ENCODE measurements around the gene LCE2A. TPM values are rescaled to one million over a fixed set of nuclear protein-coding genes. Genes with fewer than 3 reads are reported as not detected.

Gene LCE2A
- total and polyA plus RNA-seq, 10 donors = not detected

DNA sequence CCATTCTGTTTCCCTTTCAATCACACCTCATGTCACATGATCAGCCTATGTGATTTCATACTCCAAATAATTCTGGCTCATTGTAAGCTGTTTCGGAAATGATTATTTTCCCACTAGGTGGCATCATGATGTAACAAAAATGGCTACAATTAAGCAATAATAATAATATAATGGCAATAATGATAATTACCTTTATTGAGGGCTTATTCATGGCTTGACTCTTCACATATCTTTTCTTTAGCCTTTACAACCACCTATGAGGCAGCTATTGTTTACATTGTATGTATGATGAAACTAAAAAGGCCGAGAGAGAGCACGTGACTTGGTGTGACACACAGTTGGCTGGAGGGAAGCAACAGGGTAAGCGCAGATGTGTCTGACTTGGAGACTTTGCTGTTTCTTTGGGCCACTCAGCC, 47.2 kb downstream of the LCE2A start:
- H3K9me3 ChIP-seq = no peaks in the 10 kb centered on the region
- TF ChIP-seq, protein P1, sequence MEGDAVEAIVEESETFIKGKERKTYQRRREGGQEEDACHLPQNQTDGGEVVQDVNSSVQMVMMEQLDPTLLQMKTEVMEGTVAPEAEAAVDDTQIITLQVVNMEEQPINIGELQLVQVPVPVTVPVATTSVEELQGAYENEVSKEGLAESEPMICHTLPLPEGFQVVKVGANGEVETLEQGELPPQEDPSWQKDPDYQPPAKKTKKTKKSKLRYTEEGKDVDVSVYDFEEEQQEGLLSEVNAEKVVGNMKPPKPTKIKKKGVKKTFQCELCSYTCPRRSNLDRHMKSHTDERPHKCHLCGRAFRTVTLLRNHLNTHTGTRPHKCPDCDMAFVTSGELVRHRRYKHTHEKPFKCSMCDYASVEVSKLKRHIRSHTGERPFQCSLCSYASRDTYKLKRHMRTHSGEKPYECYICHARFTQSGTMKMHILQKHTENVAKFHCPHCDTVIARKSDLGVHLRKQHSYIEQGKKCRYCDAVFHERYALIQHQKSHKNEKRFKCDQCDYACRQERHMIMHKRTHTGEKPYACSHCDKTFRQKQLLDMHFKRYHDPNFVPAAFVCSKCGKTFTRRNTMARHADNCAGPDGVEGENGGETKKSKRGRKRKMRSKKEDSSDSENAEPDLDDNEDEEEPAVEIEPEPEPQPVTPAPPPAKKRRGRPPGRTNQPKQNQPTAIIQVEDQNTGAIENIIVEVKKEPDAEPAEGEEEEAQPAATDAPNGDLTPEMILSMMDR (IDR thresholded peaks at IDR 0.05 in 8 of 11, conservative IDR thresholded peaks at IDR 0.05 in 3 of 11) = no peak
- TF ChIP-seq POLR2AphosphoS5 (IDR thresholded peaks at IDR 0.05) = no peak
- no peak for TF ChIP-seq POLR2A (IDR thresholded peaks at IDR 0.05)

DNA sequence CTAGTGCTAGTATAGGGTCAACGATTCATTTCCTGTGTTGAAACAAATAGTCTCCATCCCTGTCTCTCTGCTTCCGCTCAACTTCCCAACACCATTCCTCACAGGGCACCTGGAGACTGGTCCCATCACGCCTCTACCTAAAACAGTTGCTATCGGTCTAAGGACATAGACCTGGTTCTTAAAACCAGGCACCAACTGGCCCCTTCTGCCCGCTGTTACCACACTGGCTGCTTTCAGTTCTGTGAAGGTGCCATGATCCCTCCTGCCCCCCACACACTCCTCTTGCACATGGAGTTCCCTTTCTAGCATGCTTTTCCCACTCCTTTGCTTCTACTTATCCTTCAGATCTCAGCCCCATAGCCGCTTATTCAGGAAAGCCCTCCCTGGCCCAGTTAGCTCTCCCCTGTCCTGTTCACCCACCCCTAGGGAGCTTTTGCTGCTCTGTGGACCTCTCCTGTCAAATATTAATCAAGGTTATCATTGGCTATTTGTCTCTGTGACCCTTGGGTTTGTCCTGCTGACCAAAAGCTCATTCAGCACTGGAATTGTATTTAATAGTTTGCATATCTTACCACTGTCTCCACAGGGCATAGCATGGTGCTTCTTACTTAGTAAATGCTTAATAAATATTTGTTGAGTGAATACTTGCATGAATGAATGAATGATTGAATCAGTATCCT, 47.8 kb downstream of the LCE2A start:
- DNase-seq = no peak
- 65 to 77% (median 76%) methylated on average over 6 of the region's 6 CpGs for WGBS, 5 donors
- Histone ChIP-seq H3K4me3 (no peak overlapping the region), H3K9me3 (no peaks in the 10 kb centered on the region), H3K36me3 (no peaks in the 10 kb centered on the region), H3K27me3 (replicated peaks in 1 of 7) (peaks cover 0 to 58% (median 3%) of the 10 kb centered on the region in 7 donors), H3K27ac (no peak overlapping the region), H3K4me1 (no peaks in the 10 kb centered on the region)
- intact Hi-C loops (cut with DNase I; ENCODE audit: low total_unique reads) = no loop called here
- TF ChIP-seq, protein P1 (IDR thresholded peaks at IDR 0.05 in 8 of 11, conservative IDR thresholded peaks at IDR 0.05 in 3 of 11) = no peak
- TF ChIP-seq POLR2AphosphoS5 (IDR thresholded peaks at IDR 0.05) (no peak), POLR2A (IDR thresholded peaks at IDR 0.05) (no peak)

More for the DNA sequence above, 47.2 kb downstream of the LCE2A start:
- Histone ChIP-seq H3K36me3 (no peaks in the 10 kb centered on the region), H3K27me3 (replicated peaks in 1 of 7) (peaks cover 0 to 52% (median 3%) of the 10 kb centered on the region in 7 donors), H3K4me3 (no peak overlapping the region), H3K27ac (no peak overlapping the region), H3K4me1 (no peaks in the 10 kb centered on the region)
- DNase-seq = no peak
- WGBS, 5 donors = 60 to 76% (median 67%) methylated on average over 4 of the region's 4 CpGs
- intact Hi-C loops (cut with DNase I; ENCODE audit: low total_unique reads) = no loop called here

DNA sequence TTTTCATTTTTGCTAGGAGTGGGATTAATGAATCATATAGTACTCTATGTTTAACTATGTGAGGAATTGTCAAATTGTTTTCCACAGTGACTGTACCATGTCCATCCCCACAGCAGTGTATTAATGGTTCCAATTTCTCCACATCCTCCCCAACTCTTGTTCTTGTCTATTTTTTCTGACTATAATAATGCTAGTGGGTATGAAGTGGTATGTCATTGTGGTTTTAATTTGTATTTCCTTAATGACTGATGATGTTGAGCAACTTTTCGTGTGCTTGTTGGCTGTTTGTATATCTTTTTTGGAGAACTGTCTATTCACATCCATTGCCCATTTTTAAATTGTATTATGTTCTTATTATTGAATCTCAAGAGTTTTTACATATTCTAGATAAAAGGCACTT, 49.7 kb downstream of the LCE2A start:
- no peak overlapping the region for H3K4me3 ChIP-seq
- H3K36me3 ChIP-seq = no peaks in the 10 kb centered on the region
- no peaks in the 10 kb centered on the region for H3K9me3 ChIP-seq
- TF ChIP-seq POLR2A (IDR thresholded peaks at IDR 0.05) = no peak
- TF ChIP-seq POLR2AphosphoS5 (IDR thresholded peaks at IDR 0.05) = no peak
- TF ChIP-seq, protein P1 (IDR thresholded peaks at IDR 0.05 in 8 of 11, conservative IDR thresholded peaks at IDR 0.05 in 3 of 11) = no peak
- H3K27ac ChIP-seq = no peak overlapping the region
- intact Hi-C loops (cut with DNase I; ENCODE audit: low total_unique reads) = no loop called here
- no peaks in the 10 kb centered on the region for H3K4me1 ChIP-seq
- no peak for DNase-seq
- H3K27me3 ChIP-seq (replicated peaks in 1 of 7) = peaks cover 0 to 61% (median 3%) of the 10 kb centered on the region in 7 donors
- 3 to 33% (median 19%) methylated on average over 1 of the region's 1 CpG for WGBS, 5 donors

Other genes starting within 250 kb of the LCE2A start
- not detected for gene LCE5A, start 187.5 kb upstream of the LCE2A start, total RNA-seq
- gene LCE5A, start 187.5 kb upstream of the LCE2A start, polyA plus RNA-seq = not detected
- not detected for gene CRCT1, start 183.9 kb upstream of the LCE2A start, total RNA-seq
- under 1 TPM in 1 of 3 donors, not detected in 2; 0.99 TPM for gene CRCT1, start 183.9 kb upstream of the LCE2A start, polyA plus RNA-seq
- not detected for gene LCE3E, start 131.6 kb upstream of the LCE2A start, total RNA-seq
- not detected for gene LCE3E, start 131.6 kb upstream of the LCE2A start, polyA plus RNA-seq
- gene LCE3D, start 117.8 kb upstream of the LCE2A start, total RNA-seq = not detected
- under 1 TPM in 1 of 3 donors, not detected in 2; 0.32 TPM for gene LCE3D, start 117.8 kb upstream of the LCE2A start, polyA plus RNA-seq
- gene LCE3C, start 98.1 kb upstream of the LCE2A start, total RNA-seq = not detected
- not detected for gene LCE3C, start 98.1 kb upstream of the LCE2A start, polyA plus RNA-seq
- gene LCE3B, start 84.5 kb upstream of the LCE2A start, total RNA-seq = not detected
- not detected for gene LCE3B, start 84.5 kb upstream of the LCE2A start, polyA plus RNA-seq
- not detected for gene LCE3A, start 75.2 kb upstream of the LCE2A start, total RNA-seq
- gene LCE3A, start 75.2 kb upstream of the LCE2A start, polyA plus RNA-seq = not detected
- gene LCE2D, start 35.0 kb upstream of the LCE2A start, total RNA-seq = not detected
- not detected for gene LCE2D, start 35.0 kb upstream of the LCE2A start, polyA plus RNA-seq
- not detected for gene LCE2C, start 23.1 kb upstream of the LCE2A start, total RNA-seq
- not detected for gene LCE2C, start 23.1 kb upstream of the LCE2A start, polyA plus RNA-seq
- gene LCE2B, start 12.2 kb upstream of the LCE2A start, total RNA-seq = not detected
- gene LCE2B, start 12.2 kb upstream of the LCE2A start, polyA plus RNA-seq = not detected
- not detected for gene LCE4A, start 9.8 kb downstream of the LCE2A start, total RNA-seq
- gene LCE4A, start 9.8 kb downstream of the LCE2A start, polyA plus RNA-seq = not detected
- not detected for gene KPRP, start 59.7 kb downstream of the LCE2A start, total RNA-seq
- not detected for gene KPRP, start 59.7 kb downstream of the LCE2A start, polyA plus RNA-seq
- gene LCE1F, start 76.8 kb downstream of the LCE2A start, total RNA-seq = not detected
- gene LCE1F, start 76.8 kb downstream of the LCE2A start, polyA plus RNA-seq = not detected
- not detected for gene LCE1E, start 87.9 kb downstream of the LCE2A start, total RNA-seq
- gene LCE1E, start 87.9 kb downstream of the LCE2A start, polyA plus RNA-seq = not detected
- gene LCE1D, start 98.4 kb downstream of the LCE2A start, total RNA-seq = not detected
- gene LCE1D, start 98.4 kb downstream of the LCE2A start, polyA plus RNA-seq = not detected
- gene LCE1C, start 108.3 kb downstream of the LCE2A start, total RNA-seq = not detected
- gene LCE1C, start 108.3 kb downstream of the LCE2A start, polyA plus RNA-seq = not detected
- gene LCE1B, start 113.6 kb downstream of the LCE2A start, total RNA-seq = not detected
- not detected for gene LCE1B, start 113.6 kb downstream of the LCE2A start, polyA plus RNA-seq
- gene LCE1A, start 129.1 kb downstream of the LCE2A start, total RNA-seq = not detected
- gene LCE1A, start 129.1 kb downstream of the LCE2A start, polyA plus RNA-seq = not detected
- not detected for gene LCE6A, start 144.5 kb downstream of the LCE2A start, total RNA-seq
- gene LCE6A, start 144.5 kb downstream of the LCE2A start, polyA plus RNA-seq = not detected
- gene LCE7A, start 161.7 kb downstream of the LCE2A start, total RNA-seq = not detected
- gene LCE7A, start 161.7 kb downstream of the LCE2A start, polyA plus RNA-seq = not detected
- not detected for gene SMCP, start 180.0 kb downstream of the LCE2A start, total RNA-seq
- not detected for gene SMCP, start 180.0 kb downstream of the LCE2A start, polyA plus RNA-seq
- gene IVL, start 210.2 kb downstream of the LCE2A start, total RNA-seq = not detected
- gene IVL, start 210.2 kb downstream of the LCE2A start, polyA plus RNA-seq = under 1 TPM in 2 of 3 donors, not detected in 1; 0.04 to 0.05 TPM
- gene SPRR5, start 248.9 kb downstream of the LCE2A start, total RNA-seq = not detected
- not detected for gene SPRR5, start 248.9 kb downstream of the LCE2A start, polyA plus RNA-seq